Glomerular visceral epithelial cell (primary cell): ENCODE data around the gene TMEM63B.

ENCODE experiments used
- DNase-seq: peaks from one replicate; pipeline ENCODE4 v3.0.0-alpha.2; 2016; ENCODE audit errors: extremely low spot score

The TMEM63B gene

GRCh38 chr6:44117397-44118128 lies 9.8 kb upstream of the TMEM63B start:
- DNase-seq, result peak; percentile 49

GRCh38 chr6:44119704-44120262 lies 7.6 kb upstream of the TMEM63B start:
- DNase-seq, result no peak

GRCh38 chr6:44120692-44121443 lies 6.5 kb upstream of the TMEM63B start:
- no peak for DNase-seq

GRCh38 chr6:44122801-44123200 lies 4.6 kb upstream of the TMEM63B start:
- peak; percentile 20 for DNase-seq

- no peak for DNase-seq
Measured at GRCh38 chr6:44123544-44123943, 3.8 kb upstream of the TMEM63B start.

- DNase-seq, result peak; percentile 78
Measured at GRCh38 chr6:44126320-44127149, 819 bp upstream of the TMEM63B start.

GRCh38 chr6:44128020-44128917 lies 915 bp downstream of the TMEM63B start:
- DNase-seq, result peak; percentile 41

GRCh38 chr6:44129841-44130322 lies 2.5 kb downstream of the TMEM63B start:
- DNase-seq, result no peak

GRCh38 chr6:44131892-44132291 lies 4.5 kb downstream of the TMEM63B start:
- DNase-seq, result no peak

- DNase-seq, result no peak
Measured at GRCh38 chr6:44132476-44132875, 5.1 kb downstream of the TMEM63B start.

- peak; percentile 33 for DNase-seq
Measured at GRCh38 chr6:44133003-44133931, 5.9 kb downstream of the TMEM63B start.

GRCh38 chr6:44133981-44134711 lies 6.8 kb downstream of the TMEM63B start:
- no peak for DNase-seq

- DNase-seq, result no peak
Measured at GRCh38 chr6:44135173-44135758, 7.9 kb downstream of the TMEM63B start.

- no peak for DNase-seq
Measured at GRCh38 chr6:44135875-44136274, 8.5 kb downstream of the TMEM63B start.

- no peak for DNase-seq
Measured at GRCh38 chr6:44138717-44139350, 11.5 kb downstream of the TMEM63B start.

GRCh38 chr6:44139351-44139743 lies 12.0 kb downstream of the TMEM63B start:
- no peak for DNase-seq

- no peak for DNase-seq
Measured at GRCh38 chr6:44142835-44143234, 15.5 kb downstream of the TMEM63B start.

- DNase-seq, result no peak
Measured at GRCh38 chr6:44143731-44144130, 16.4 kb downstream of the TMEM63B start.
